Right lobe of liver (tissue), 6 donors: Measurements from ENCODE around the gene IFIH1. TPM values are rescaled to one million over a fixed set of nuclear protein-coding genes. Genes with fewer than 3 reads are reported as not detected.

Source experiments
- ATAC-seq, 4 donors: fragments of 200-7000 bp; cut with Tn5 transposase; one replicate each; pipeline ENCODE4 v1.9.1; 2020; ENCODE audit warnings: mild to moderate bottlenecking in 4 of 4, moderate library complexity in 4 of 4
- DNase-seq, 3 donors: peaks; one replicate each; pipeline ENCODE4 v3.0.0-alpha.2; 2020
- H3K27ac ChIP-seq, 3 donors: fragments of 200-600 bp; one replicate each; pipeline ENCODE4 v1.8.0; 2022
- H3K27me3 ChIP-seq, 2 donors: fragments of 200-600 bp; one replicate each; pipeline ENCODE4 v1.8.0; 2022
- H3K36me3 ChIP-seq, 4 donors: fragments of 200-600 bp; sonication (generic) in 1 of 4; one replicate each; pipeline versions ENCODE4 v1.5.1 to v1.8.0; 2017 to 2022; ENCODE audit warnings: control low read depth in 1 of 4
- H3K4me1 ChIP-seq, 4 donors: fragments of 200-600 bp; sonication (generic) in 1 of 4; one replicate each; pipeline versions ENCODE4 v1.5.1 to v1.8.0; 2017 to 2022; ENCODE audit warnings: control low read depth in 1 of 4
- H3K4me3 ChIP-seq, 3 donors: fragments of 200-600 bp; one replicate each; pipeline ENCODE4 v1.8.0; 2022
- H3K9me3 ChIP-seq, 4 donors: fragments of 200-600 bp; sonication (generic) in 1 of 4; one replicate each; pipeline versions ENCODE4 v1.5.1 to v1.8.0; 2017 to 2022; ENCODE audit warnings: control low read depth in 1 of 4
- CTCF ChIP-seq, 4 donors: fragments of 200-600 bp in 3 of 4; fragments of 450-650 bp in 1 of 4; IDR thresholded peaks; one replicate each; pipeline versions ENCODE4 v1.5.1 to v1.8.0; 2016 to 2022; ENCODE audit warnings: antibody characterized with exemption in 4 of 4, mild to moderate bottlenecking in 2 of 4
- POLR2A ChIP-seq: fragments of 450-650 bp; IDR thresholded peaks from one replicate; pipeline ENCODE4 v1.6.1; 2017; ENCODE audit warnings: antibody characterized with exemption, mild to moderate bottlenecking
- WGBS: methylation state at CpG from one replicate; pipeline ENCODE4 v1.1.6; 2018; ENCODE audit warnings: low coverage, low lambda C conversion rate; ENCODE audit not compliant: insufficient coverage; ENCODE audit errors: missing lambda C conversion rate; 5-methylcytosine and 5-hydroxymethylcytosine counted together
- intact Hi-C, 2 donors: fragments of 100-400 bp; cut with DNase I; formaldehyde crosslinking; loops; one replicate each; pipeline versions ENCODE4 v1.11.2 to v1.14.1; 2022
- total RNA-seq, 6 experiments: library from RNA; depleted of rRNA in 2 of 6; stranded (reverse); fragments of >200 nt in 2 of 6; fragmentation: NEBNext Ultra II Directional in 3 of 6; extraction: Animal tissue kit (Norgen Biotek cat#: 25700) in 3 of 6; gene quantifications; one replicate each; pipeline versions ENCODE4 v1.1.0 to v1.2.4, GENCODE V29; 2016 to 2023
- donor health status: DM: no; HTN: yes; CAD: no.
- donor health status: DM: no; HTN: no; CAD: no.
- donor health status: DM: no; HTN: no; CAD: no.
- donor health status: DM: no; HTN: yes; CAD: no.
- donor health status: DM: no; HTN: yes; CAD: no.

The IFIH1 gene
- total RNA-seq, 6 experiments from 2014 or later: 8.8 to 15.6 (median 11.9) TPM

- TF ChIP-seq POLR2A (no peak), CTCF (IDR thresholded peaks at IDR 0.05) (no peak)
- DNase-seq (no peak), ATAC-seq (no peak)
- Histone ChIP-seq H3K36me3 (peaks cover 0 to 5% (median 0%) of the 10 kb centered on the region in 4 donors), H3K4me1 (no peaks in the 10 kb centered on the region), H3K9me3 (no peaks in the 10 kb centered on the region), H3K4me3 (no peak overlapping the region), H3K27ac (no peak overlapping the region), H3K27me3 (no peaks in the 10 kb centered on the region)
- 74% methylated on average over 3 of the region's 3 CpGs for WGBS
- intact Hi-C loops: no loop called here
These were observed 9.6 kb downstream of the IFIH1 start for GRCh38 chr2:162308747-162309503.

- TF ChIP-seq CTCF (IDR thresholded peaks at IDR 0.05) (no peak), POLR2A (no peak)
- H3K9me3 ChIP-seq: no peaks in the 10 kb centered on the region
- peaks cover 0 to 8% (median 2%) of the 10 kb centered on the region in 4 donors for H3K4me1 ChIP-seq
- no peak overlapping the region for H3K27ac ChIP-seq
- no peaks in the 10 kb centered on the region for H3K27me3 ChIP-seq
- peaks cover 0 to 5% (median 0%) of the 10 kb centered on the region in 4 donors for H3K36me3 ChIP-seq
- ATAC-seq (no peak), DNase-seq (no peak)
- 90% methylated on average over 3 of the region's 3 CpGs for WGBS
- no peak overlapping the region for H3K4me3 ChIP-seq
- intact Hi-C loops: no loop called here
These were observed 12.6 kb downstream of the IFIH1 start for GRCh38 chr2:162305901-162306300.

GRCh38 chr2:162301877-162302276 lies 16.6 kb downstream of the IFIH1 start:
- Histone ChIP-seq H3K4me1 (peaks cover 0 to 11% (median 4%) of the 10 kb centered on the region in 4 donors), H3K4me3 (no peak overlapping the region), H3K27me3 (no peaks in the 10 kb centered on the region), H3K9me3 (no peaks in the 10 kb centered on the region), H3K27ac (peak overlapping the region; percentile 16 to 48 (median 29)), H3K36me3 (no peaks in the 10 kb centered on the region)
- DNase-seq: no peak
- peak; percentile 34 to 76 (median 64) for ATAC-seq
- TF ChIP-seq CTCF (IDR thresholded peaks at IDR 0.05) (no peak), POLR2A (no peak)
- 29% methylated on average over 1 of the region's 1 CpG for WGBS
- intact Hi-C loops: no loop called here

- Histone ChIP-seq H3K36me3 (no peaks in the 10 kb centered on the region), H3K4me1 (peaks cover 0 to 11% (median 4%) of the 10 kb centered on the region in 4 donors), H3K4me3 (no peak overlapping the region), H3K27ac (peak overlapping the region in 2 of 3 donors; percentile 29 to 48), H3K9me3 (no peaks in the 10 kb centered on the region), H3K27me3 (no peaks in the 10 kb centered on the region)
- intact Hi-C loops: no loop called here
- peak; percentile 84 to 90 (median 85) for ATAC-seq
- whole genome bisulfite sequencing: 2% methylated on average over 6 of the region's 6 CpGs
- peak in 1 of 3 donors; percentile 56 for DNase-seq
- TF ChIP-seq POLR2A (no peak), CTCF (IDR thresholded peaks at IDR 0.05) (peak; percentile 78 to 95 (median 92))
These were observed 17.2 kb downstream of the IFIH1 start for GRCh38 chr2:162301151-162301804.
